ENCODE data around the gene AFF4.

GRCh38 chr5:132905938-132906337, 57.5 kb downstream of the AFF4 start:
- no peak for TF ChIP-seq POLR2A (IDR thresholded peaks at IDR 0.05; ENCODE audit: low read depth, low read length)
- no peak for TF ChIP-seq IRF3 (IDR thresholded peaks at IDR 0.05)
- TF ChIP-seq CTCF (IDR thresholded peaks at IDR 0.05 in 2 of 3, conservative IDR thresholded peaks at IDR 0.05 in 1 of 3; ENCODE audit: control insufficient read depth in 2 of 3, extremely low read depth in 1 of 3, insufficient read depth in 1 of 3, low read depth in 3 of 3, low read length in 3 of 3): no peak
- TF ChIP-seq RAD21 (IDR thresholded peaks at IDR 0.05; ENCODE audit: insufficient read depth, low read depth, low read length): no peak
- no peak for TF ChIP-seq CEBPB (IDR thresholded peaks at IDR 0.05; ENCODE audit: borderline replicate concordance in 1 of 2, low read depth in 2 of 2, low read length in 2 of 2)
- TF ChIP-seq RCOR1 (conservative IDR thresholded peaks at IDR 0.05; ENCODE audit: low read depth, low read length): no peak
- TF ChIP-seq TCF12 (IDR thresholded peaks at IDR 0.05; ENCODE audit: low read depth, low read length): no peak
- TF ChIP-seq NFIC (IDR thresholded peaks at IDR 0.05; ENCODE audit: low read depth, low read length): no peak
- no peak for TF ChIP-seq SREBF2 (IDR thresholded peaks at IDR 0.05; ENCODE audit: low read length)
- no peak for TF ChIP-seq CREB1 (IDR thresholded peaks at IDR 0.05; ENCODE audit: low read depth)
- no peak for TF ChIP-seq ELK1 (IDR thresholded peaks at IDR 0.05; ENCODE audit: low read depth, low read length)
